NCI-H1694 (cell line): ENCODE measurements around the gene FBXL17.

ENCODE experiments used
- DNase-seq: peaks from one replicate; lab custom pipeline; 2025; lab: John Stamatoyannopoulos, UW

The FBXL17 gene

DNA sequence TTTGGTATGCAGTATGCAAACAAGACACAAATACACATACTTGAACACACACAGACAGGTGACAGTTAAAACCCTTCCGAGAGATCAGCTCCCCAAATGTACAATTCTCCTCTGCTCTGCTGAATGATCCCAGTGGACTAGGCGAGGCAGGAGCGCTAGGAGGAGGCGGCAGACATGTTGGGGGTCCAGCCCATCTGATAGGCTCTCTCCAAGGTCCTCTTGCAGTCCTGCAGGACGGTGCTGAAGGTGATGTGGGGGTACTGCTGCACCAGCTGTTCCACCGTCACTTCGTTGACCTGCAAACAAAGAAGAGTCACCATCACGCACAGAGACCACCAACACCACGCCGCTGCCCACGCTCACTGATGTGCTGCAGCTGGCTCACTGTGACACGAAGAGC lies 520.3 kb downstream of the FBXL17 start:
- DNase-seq: no peak

DNA sequence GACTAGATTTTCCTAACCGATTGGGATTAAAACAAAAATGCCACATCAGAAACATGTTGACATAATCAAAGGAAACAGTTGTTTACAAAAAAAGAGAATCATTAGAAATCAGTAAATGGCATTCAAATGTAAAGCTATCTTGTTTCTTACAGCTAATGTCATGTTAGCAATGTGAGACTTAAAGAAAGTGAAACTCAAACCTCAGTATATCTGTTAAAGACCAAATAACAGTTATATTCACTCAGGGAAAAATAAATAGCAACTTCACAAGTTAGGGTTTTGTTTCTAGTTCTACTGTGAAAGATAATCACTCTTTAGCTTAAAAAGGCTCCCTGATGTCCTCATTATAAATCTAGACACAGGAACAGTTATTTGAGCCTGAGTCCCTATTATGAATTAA lies 521.9 kb downstream of the FBXL17 start:
- DNase-seq: no peak

- no peak for DNase-seq
These were observed 523.1 kb downstream of the FBXL17 start for GRCh38 chr5:107858788-107859187.

DNA sequence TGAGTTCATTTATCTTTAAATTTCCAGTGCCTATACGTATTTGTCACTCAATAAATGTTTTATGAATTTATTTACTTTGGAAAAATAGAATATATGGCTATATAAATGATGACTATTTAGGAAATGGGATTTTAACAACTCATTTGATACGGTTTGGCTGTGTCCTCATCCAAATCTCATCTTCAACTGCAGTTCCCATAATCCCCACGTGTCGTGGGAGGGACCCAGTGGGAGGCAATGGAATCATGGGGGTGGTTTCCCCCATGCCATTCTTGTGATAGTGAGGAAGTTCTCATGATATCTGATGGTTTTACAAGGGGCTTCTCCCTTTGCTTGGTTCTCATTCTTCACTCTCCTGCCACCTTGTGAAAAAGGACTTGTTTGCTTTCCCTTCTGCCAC lies 523.6 kb downstream of the FBXL17 start:
- DNase-seq: no peak

GRCh38 chr5:107857785-107858184 lies 524.1 kb downstream of the FBXL17 start:
- no peak for DNase-seq

GRCh38 chr5:107855171-107855570 lies 526.7 kb downstream of the FBXL17 start:
- no peak for DNase-seq

- DNase-seq: no peak
These were observed 528.2 kb downstream of the FBXL17 start for GRCh38 chr5:107853696-107854095.

- no peak for DNase-seq
These were observed 528.9 kb downstream of the FBXL17 start for GRCh38 chr5:107853031-107853430.

- DNase-seq: no peak
These were observed 532.8 kb downstream of the FBXL17 start for GRCh38 chr5:107849118-107849517.

DNA sequence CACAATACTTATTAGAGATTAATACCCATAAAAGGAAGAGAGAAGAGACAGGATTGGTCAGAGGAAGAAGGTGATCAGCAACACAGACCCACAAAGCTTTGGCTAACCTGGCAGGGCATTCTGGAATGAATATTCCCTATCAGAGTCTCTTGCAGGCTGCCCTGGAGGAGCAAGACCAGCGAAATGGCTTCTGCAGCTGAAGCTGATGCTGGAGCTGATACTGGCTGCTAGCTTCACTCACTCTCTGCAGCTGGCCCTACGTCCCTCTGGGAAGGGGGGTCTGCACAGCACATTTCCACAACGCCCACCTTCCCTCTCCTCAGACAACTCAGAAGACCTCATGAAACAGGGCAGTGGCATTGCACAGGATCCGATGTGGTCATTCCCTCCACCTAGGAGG lies 541.3 kb downstream of the FBXL17 start:
- no peak for DNase-seq

DNA sequence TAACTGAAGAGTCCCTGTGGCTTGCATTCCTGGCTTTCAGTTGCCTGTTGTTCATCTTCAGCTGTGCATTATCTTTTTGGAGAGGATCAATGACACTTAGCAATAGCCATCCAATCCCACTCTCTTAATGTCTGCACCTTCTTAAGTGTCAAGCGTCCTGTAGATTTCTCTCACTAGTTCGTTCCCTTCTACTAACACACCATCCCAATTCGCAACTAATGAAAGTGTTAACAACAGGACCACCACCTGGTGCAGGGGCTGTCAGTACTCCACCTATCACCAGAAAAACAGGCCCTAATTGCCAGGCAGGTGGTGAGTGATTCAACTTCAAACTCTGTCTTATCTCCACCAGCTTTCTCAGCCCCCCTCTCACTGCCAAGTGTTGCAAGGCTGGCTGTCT lies 541.7 kb downstream of the FBXL17 start:
- no peak for DNase-seq

DNA sequence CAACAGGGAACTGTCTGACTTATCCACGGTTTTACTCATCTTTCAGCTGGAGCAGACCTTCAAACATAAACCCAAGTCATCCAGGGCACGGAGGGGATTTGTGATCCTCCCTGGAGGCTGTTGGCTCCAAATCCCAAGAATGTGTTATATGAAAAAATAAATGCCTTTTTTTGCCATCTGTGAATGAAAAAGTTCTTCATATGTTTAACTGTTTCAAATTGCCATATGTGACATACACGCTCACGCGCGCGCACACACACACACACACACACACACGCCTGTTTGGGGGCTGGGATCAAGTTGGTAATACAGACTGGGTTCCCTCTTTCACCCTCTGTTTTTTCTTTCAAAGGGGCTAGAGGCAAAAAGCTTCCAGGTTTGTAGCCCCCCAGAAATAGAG lies 546.8 kb downstream of the FBXL17 start:
- no peak for DNase-seq

DNA sequence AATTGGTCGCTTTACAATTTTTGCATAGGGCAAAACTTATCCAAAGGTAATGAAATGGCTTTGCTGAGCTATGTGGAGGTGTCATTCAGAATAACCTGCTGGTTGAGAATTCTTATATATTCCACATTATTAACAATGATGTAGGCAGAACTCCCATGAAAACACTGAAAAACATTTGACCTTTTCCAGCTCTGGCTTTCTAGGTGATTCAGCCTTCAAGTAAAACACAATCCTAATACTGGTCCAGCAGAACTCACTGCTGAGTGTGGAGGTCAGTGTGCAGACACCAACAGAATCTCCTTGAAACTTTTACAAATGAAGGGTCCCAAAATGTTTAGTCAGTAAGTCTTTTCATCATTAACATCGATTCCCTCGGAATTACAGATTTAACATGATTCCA lies 549.2 kb downstream of the FBXL17 start:
- no peak for DNase-seq

DNA sequence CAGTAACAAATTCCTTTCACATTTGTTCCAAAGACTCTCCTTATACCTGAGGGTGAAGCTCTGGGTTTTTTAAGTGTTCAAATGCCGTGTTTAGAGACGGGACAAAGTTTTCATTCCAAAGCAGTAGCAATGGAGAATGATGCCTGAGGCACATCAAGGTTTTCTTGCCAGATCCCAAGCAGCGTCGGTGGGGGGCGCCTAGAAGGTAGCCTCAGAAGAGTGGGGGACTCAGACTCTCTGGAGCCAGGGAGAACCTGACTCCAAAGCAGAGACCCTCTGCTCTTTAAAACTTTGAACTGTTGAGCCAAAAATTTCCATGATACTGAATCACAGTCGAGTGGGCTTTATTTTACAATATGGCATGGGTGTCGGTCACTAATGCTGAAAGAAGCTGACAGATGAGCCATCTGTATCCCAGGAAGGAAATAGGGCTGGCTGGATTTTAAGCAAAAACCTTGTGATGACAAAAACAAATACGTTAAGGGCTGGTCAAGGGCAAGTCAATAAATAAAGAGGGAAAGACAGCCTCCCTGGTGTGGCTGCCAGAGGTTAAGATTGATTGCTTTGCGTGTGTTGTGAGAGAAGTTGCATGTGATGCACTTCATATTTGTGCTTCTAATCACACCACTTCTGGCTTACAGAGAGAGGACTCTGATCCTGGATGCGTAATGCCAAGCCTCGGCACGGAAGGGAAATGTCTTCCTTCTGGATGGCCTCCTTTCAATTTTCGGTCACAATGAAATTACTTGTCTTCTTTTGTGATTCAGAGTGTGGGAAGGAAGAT lies 550.1 kb downstream of the FBXL17 start:
- DNase-seq: no peak

GRCh38 chr5:107830750-107831149 lies 551.1 kb downstream of the FBXL17 start:
- no peak for DNase-seq

GRCh38 chr5:107826311-107827000 lies 555.4 kb downstream of the FBXL17 start:
- no peak for DNase-seq

- no peak for DNase-seq
These were observed 557.1 kb downstream of the FBXL17 start for GRCh38 chr5:107824821-107825220.

- DNase-seq: no peak
These were observed 560.6 kb downstream of the FBXL17 start for GRCh38 chr5:107821288-107821687.

- no peak for DNase-seq
These were observed 561.5 kb downstream of the FBXL17 start for GRCh38 chr5:107820429-107820828.

- no peak for DNase-seq
These were observed 563.9 kb downstream of the FBXL17 start for GRCh38 chr5:107817951-107818350.

DNA sequence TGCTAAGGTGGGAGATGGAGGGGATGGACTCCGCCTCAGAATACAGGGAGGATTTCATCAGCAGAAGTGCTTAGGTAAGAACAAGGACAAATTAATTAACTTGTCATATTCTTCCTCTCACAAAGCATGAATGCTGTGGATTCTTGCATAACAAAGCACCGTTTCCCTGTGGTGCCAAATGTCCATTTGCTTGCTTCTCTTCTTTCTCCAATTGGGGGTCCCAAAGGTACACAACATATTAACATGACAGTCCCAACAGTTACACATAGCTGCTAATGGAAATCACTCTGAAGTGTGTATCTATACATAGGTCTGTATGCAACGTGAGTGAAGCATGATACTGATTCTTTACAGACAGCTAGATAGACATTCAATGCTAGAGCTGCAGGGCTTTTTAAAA lies 564.5 kb downstream of the FBXL17 start:
- DNase-seq: no peak

GRCh38 chr5:107815109-107815508 lies 566.8 kb downstream of the FBXL17 start:
- DNase-seq: no peak

GRCh38 chr5:107814183-107814827 lies 567.6 kb downstream of the FBXL17 start:
- DNase-seq: no peak
